Measurements from ENCODE around the gene PXMP4.
A peak's percentile ranks its signal among the peaks of the same experiment; 100 is the strongest.

PXMP4 gene

DNA sequence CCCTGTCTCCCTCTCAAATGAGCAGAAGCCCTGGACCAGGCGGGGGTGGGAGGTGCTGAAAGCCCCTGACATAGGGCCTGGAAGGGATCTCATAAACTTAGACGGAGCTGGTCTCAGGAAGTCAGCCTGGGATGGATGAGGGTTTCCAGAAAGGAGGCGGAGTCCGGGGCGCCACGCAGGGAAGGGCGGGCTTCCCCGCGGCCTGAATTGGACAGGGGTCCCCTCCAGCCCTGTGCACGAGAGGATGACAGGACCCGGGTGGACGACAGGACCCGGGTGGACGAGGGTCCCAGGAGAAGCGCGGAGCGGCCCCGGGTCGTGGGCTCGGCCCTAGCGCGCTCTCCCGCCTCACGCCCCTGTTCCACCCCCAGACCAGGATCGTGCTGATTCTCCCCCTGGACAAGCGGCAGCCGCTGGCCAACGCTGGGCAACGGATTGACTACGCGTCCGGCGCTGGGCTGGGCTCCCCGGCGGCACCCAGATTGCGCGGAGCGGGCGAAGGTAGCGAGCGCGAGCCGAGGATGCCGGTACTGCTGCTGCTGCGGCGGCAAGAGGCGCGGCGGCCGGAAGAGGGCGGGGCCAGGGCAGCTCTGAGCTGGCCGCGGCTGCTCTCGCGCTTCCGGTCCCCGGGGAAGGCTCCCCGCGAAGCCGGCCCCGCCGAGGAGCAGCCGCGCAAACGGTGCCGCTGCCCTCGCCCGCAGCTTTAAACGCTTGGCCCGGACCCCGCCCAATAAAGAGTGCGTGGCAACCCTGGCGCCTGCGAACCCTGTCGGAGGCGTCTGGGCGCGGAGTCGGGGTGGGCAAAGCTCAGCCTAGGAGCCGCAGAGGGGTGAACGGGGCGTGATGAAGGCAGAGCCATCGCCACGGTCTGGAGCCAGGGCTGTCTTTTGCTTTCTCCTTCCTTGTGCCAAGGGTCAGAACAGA is 56.7 kb downstream of the PXMP4 start:
- peak; percentile 81 for DNase-seq (ENCODE audit: low read depth)
- H3K4me3 ChIP-seq (ENCODE audit: low read length) = peak overlapping the region; percentile 68
- TF ChIP-seq, protein P1, sequence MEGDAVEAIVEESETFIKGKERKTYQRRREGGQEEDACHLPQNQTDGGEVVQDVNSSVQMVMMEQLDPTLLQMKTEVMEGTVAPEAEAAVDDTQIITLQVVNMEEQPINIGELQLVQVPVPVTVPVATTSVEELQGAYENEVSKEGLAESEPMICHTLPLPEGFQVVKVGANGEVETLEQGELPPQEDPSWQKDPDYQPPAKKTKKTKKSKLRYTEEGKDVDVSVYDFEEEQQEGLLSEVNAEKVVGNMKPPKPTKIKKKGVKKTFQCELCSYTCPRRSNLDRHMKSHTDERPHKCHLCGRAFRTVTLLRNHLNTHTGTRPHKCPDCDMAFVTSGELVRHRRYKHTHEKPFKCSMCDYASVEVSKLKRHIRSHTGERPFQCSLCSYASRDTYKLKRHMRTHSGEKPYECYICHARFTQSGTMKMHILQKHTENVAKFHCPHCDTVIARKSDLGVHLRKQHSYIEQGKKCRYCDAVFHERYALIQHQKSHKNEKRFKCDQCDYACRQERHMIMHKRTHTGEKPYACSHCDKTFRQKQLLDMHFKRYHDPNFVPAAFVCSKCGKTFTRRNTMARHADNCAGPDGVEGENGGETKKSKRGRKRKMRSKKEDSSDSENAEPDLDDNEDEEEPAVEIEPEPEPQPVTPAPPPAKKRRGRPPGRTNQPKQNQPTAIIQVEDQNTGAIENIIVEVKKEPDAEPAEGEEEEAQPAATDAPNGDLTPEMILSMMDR (IDR thresholded peaks at IDR 0.05; ENCODE audit: insufficient read depth, low read depth, low read length, missing control alignments) = no peak

DNA sequence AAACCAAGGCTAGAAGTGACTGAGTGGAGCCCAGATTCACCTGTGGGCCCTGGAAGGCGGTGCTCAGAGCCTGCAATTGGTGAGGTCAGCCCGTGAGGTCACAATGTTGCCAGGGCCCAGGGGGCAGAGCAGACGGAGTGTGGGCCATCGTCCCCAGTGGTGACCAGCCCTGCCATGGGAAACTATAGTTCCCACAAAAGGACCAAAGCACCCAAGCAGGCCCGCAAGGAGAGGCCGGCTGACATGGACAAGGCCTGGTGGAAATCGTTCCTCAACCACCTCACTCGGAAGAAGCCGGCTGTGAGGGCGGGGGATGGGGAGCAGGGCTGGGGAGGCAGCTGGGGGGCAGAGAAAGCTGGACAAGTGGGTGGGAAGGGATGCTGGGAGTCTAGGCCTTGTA is 57.9 kb downstream of the PXMP4 start, which contains the start of gene C20orf144:
C20orf144 (plus strand) TSS at position 156 of the 400 bp plus-strand sequence; CDS start at position 175, 19 bp downstream.
- H3K4me3 ChIP-seq (ENCODE audit: low read length) = peak within 1 kb of the TSS; percentile 68
- no peak for DNase-seq (ENCODE audit: low read depth)
- TF ChIP-seq, protein P1 (IDR thresholded peaks at IDR 0.05; ENCODE audit: insufficient read depth, low read depth, low read length, missing control alignments) = no peak

- TF ChIP-seq, protein P1 (IDR thresholded peaks at IDR 0.05; ENCODE audit: insufficient read depth, low read depth, low read length, missing control alignments) = no peak
- H3K4me3 ChIP-seq (ENCODE audit: low read length) = no peak overlapping the region
- DNase-seq (ENCODE audit: low read depth) = no peak
Observed at GRCh38 chr20:33660685-33661058, 59.4 kb downstream of the PXMP4 start.

DNA sequence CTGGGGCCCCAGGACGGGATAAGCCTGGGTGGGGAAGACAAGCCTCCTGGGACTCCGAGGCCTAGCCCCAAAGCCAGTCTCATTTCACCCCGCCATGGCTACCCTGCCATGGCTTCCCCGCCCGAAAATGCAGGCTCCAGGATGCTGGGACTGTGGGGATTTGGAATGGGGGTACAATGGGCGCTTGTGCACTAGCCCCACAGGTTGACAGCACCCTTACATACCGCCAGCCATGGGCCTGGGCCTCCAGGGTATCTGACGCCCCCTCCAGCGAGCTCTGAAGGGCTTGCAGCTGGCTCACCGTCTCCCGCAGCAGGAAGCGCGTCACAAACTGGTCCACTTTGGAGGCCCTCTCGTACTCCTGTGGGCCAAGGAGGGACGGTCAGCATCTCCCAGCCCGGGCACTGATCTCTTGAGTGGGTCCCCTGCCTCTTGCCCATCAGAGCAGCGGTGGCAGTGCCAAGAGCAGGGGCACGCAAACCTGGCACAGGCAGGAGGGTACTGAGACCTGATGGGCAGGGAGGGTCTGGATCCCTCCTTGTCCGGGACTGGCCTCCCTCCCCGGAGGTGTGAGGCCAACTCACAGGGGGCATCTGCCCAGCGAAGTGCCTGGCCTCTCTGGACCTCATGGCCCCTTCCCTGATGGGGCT is 60.0 kb downstream of the PXMP4 start:
- no peak overlapping the region for H3K4me3 ChIP-seq (ENCODE audit: low read length)
- TF ChIP-seq, protein P1 (IDR thresholded peaks at IDR 0.05; ENCODE audit: insufficient read depth, low read depth, low read length, missing control alignments) = no peak
- no peak for DNase-seq (ENCODE audit: low read depth)

- no peak for DNase-seq (ENCODE audit: low read depth)
- no peak overlapping the region for H3K4me3 ChIP-seq (ENCODE audit: low read length)
Observed at GRCh38 chr20:33659341-33660034, 60.6 kb downstream of the PXMP4 start.

DNA sequence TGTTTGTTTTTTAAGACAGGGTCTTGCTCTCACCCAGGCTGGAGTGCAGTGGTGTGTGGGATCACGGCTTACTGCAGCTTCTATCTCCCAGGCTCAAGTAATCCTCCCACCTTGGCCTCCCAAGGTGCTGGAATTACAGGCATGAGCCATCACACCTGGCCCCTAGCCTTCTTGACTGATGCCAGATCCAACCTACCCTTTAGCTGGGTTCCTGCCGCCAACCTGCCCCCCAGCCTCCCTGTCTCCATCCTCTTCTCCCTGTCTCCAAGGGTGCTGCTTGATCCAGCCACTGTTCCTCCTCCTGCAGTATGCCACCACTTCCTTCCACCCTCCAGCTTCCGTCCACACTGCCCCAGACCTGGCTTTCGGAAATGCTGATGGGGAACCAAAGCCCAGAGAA is 61.2 kb downstream of the PXMP4 start:
- TF ChIP-seq, protein P1 (IDR thresholded peaks at IDR 0.05; ENCODE audit: insufficient read depth, low read depth, low read length, missing control alignments) = no peak
- no peak overlapping the region for H3K4me3 ChIP-seq (ENCODE audit: low read length)
- DNase-seq (ENCODE audit: low read depth) = no peak

More at GRCh38 chr20:33659341-33660034, 60.6 kb downstream of the PXMP4 start:
- TF ChIP-seq, protein P1 (IDR thresholded peaks at IDR 0.05; ENCODE audit: insufficient read depth, low read depth, low read length, missing control alignments) = no peak
